COLO668 (cell line): ENCODE results near the gene SNED1.

Source experiments
- DNase-seq: peaks from one replicate; lab custom pipeline; 2025; ENCODE audit not compliant: unreplicated experiment; lab: John Stamatoyannopoulos, UW

SNED1 gene

GRCh38 chr2:241123816-241124536 lies 125.6 kb downstream of the SNED1 start:
- no peak for DNase-seq

- no peak for DNase-seq
Observed at GRCh38 chr2:241125626-241126025, 127.2 kb downstream of the SNED1 start.

DNA sequence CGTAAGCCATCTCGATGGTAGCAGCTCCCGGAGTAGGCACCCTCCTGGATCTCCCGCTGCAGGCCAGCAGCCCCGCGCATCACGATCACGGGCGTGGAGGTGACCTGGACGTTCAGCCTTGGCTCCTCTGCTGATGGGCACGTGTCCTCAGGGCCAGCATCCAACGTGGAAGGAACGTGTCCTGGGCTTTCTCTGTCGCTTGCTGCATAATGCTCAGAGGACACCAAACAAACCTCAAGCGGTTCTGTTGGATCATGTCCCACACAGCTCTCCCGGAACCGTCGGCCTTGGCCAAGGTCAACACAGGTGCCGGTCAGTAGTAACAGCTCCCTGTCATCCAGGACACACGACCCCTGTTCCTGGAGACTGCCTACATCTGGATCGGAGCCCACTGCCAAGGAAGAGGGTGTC lies 127.8 kb downstream of the SNED1 start:
- no peak for DNase-seq

DNA sequence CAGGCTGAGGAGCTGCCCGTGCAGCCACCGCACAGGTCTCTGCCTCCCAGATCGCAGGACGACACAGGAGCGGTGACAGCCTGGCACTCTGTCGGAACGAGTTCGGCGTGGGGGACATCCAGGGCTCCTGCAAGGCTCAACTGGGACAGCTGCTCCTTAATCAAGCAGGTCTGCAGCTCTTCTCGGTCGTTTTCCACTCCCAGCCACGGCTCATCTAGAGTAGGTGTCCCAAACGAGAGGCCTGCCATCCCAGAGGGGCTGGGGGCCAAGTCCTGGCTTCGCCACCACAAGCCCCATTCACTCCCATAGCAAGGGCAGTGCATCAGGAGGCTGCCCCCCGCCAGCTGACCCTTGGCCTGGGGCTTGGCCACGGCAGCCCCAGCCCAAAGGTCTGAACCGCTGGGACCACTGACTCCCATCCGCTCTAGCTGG lies 128.4 kb downstream of the SNED1 start:
- no peak for DNase-seq

- DNase-seq: no peak
Observed at GRCh38 chr2:241128266-241128665, 129.8 kb downstream of the SNED1 start.

DNA sequence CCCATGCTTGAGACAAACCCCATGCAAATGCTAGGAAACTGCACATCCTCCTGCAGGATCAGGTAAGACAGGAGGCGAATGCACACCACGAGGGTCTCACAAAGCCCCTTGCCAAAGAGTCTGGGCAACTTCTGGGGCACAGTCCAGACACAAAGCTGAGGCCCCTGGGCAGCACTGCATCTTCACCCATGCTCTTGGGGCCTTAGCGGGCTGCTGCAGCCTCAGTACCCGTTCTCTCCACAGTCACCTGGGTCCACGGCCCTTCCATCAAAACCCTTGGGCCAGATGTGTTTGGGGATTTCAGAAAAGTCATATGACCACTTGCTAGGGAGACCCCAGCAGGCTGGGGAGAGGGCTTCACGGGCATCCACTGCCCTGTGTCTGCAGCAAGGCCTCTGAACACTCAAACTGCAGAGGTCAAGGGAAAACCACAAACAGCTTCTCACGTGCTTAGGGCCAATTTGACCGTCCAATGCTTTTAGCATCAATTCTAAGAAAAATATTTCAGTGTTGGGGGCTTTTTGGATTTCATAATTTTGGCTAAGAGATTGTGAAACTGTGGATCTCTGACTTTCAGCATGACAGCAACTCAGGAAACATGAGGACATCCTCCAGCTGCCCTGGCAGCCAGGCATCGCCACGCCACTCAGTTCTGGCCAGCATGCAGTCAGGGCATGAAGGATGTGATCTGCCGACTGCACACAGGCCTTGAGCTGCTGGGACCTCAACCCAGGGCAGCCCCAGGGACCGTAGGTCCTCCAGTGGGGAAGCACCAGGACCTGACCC lies 130.9 kb downstream of the SNED1 start:
- DNase-seq: no peak

- DNase-seq: no peak
Observed at GRCh38 chr2:241130316-241130715, 131.9 kb downstream of the SNED1 start.

DNA sequence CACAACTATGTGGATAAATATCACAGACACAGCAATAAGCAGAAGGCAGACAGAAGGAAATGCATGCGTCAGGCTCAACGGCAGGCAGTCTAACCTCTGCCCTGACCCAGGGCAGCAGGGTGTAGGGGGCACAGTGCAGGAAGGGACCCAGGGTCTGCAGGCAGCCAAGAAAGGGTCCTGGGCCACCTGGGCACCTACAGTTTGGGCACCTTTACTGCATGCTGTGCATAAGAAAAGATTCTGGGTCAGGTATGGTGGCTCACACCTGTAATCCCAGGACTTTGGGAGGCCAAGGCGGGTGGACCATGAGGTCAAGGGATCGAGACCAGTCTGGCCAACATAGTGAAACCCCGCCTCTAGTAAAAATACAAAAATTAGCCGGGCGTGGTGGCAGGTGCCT lies 133.1 kb downstream of the SNED1 start:
- no peak for DNase-seq

GRCh38 chr2:241132538-241133435 lies 134.4 kb downstream of the SNED1 start:
- DNase-seq: no peak

DNA sequence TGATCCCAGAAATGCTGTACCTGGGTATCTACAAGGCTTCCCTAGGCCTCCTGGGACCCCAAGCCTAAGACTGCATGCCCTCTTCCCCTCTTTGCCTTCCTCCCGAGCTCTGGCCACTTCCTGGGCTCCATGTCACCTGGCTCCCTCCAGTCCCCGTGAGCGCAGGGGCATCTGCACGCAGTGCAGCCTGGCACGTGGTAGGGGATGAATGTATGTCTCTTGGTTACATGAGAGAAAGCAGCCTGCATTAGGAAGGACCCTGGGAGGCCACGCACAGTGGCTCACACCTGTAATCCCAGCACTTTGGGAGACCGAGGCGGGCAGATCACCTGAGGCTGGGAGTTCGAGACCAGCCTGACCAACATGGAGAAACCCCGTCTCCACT lies 135.0 kb downstream of the SNED1 start:
- DNase-seq: no peak

DNA sequence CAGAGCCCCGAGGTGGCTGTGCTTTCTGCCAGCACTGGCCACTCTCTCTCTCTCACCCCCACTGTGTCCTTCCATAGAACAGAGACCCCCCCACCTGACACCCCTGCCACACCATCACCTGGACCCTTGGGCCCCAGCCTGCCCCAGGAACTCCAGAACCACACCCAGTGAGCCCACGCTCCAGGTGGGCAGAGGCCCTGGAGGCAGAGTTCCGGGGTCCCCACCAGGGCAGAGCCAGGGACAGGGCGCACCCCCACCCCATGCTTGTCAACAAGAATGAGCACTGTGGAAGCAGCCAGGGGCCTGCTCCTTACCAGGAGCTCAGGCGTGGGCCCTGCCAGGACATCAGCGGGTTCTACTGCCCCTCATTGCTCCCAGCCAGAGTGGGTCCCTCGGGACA lies 136.3 kb downstream of the SNED1 start:
- DNase-seq: no peak

DNA sequence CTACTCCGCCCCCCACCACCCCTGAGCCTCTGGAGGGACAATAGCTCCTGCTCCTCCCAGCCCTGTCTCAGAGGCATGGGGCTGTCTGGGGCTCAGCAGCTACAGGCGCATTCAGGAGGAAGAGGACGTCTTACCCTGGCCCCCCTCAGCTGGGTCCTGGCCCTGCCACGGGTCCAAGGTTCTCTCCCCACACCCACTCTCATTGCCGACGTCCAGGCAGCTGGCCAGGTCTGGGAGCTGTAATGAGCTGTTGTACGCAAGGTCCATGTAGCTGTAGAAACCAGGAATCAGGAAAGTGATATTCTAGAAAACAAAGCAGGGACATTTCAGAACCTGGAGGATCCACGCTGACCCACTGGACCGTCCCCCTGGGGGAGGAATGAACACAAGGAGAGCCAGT lies 137.3 kb downstream of the SNED1 start:
- no peak for DNase-seq

DNA sequence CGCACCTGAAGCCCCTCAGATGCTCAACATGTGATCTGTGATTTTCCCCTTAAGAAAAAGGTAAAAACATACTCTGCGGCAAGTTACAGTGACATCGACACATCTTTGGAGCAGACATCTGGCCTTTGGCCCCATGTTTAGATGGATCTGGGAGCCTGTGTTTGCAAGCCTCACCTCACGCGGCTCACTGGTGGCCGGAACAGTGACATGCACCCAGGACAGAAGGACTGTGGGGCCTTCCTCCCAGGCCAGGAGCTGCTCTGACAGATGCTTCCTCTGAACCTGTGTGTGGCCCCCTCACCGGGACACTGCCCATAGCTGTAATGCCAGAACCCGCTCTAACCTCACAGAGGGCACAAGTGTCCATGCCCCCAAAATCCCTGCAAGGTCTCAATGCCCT lies 137.8 kb downstream of the SNED1 start:
- no peak for DNase-seq

DNA sequence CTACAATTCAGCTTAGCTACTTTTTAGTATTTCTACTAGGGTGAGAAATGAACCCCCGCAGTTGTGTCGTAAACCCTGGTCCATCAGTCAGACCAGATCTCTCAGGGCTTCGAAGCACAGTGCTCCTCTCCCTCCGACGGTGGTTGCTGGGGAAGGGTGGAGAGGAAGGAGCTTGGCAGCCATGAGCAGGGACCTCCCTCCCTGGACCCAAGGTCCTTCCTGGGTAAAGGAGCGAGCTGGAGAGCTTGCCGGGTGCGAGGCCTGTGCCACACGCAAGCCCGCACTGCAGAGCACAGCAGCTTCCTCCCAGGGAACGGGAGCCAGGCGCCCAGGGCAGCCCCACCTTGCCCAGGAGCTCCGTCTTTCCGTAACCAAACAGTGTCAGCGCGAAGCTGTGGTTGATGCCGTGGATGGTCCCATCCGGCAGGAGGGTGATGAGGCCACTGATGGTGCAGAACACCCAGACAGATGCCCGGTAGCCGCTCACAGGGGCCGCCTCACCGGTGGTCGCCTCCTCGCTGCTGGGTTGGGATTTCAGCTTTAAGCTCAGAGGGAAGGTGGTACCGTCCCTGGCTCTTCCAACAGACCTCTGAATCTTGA lies 138.3 kb downstream of the SNED1 start:
- no peak for DNase-seq

DNA sequence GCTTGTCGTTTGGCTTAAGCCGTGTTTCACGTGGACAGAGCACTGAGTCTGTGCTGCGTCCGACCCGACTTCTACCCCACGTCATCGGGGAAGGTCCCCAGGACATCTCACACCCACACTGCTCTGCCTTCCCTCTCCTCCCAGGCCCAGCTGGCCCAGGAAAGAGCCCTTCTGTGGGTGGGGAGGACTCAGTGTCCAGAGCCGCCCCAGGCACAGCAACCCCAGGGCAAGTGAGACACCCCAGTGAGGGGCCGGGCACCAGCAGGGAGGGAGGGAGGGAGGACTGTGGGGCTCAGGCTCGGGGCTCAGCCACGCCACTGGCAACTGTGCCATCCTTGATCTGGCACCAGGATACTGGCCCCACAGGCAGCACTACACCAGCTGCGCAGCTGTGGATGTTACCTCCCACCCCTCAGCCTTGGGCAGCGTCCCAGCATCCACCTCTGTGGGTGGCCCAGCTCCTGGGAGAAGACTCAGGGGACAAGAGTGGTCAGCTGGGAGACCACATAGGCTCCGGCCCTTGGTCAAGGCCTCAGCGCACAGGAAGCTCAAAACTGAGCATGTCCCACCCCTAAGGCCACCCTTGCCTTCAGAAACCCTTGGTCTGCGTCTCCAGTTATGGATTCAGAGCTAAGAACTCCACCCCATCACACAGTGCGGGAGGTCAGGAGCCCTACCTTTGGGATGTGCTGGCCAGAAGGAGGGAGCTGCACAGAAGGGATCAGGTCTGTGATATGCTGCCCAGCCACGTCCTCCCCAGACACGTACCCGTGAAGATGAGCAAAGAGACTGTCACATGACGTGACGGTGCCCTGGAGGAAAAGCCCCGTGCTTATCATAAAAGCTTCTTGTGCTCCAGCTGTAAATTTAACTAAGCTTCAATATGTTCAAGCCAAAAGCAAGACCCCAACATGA lies 139.1 kb downstream of the SNED1 start:
- DNase-seq: no peak

GRCh38 chr2:241138471-241138870 lies 140.1 kb downstream of the SNED1 start:
- no peak for DNase-seq

GRCh38 chr2:241139531-241140444 lies 141.4 kb downstream of the SNED1 start:
- DNase-seq: no peak

GRCh38 chr2:241140445-241140840 lies 142.0 kb downstream of the SNED1 start:
- no peak for DNase-seq

GRCh38 chr2:241141214-241141770 lies 142.9 kb downstream of the SNED1 start:
- no peak for DNase-seq
